ENCODE results near the gene PCNX3. TPM values are rescaled to one million over a fixed set of nuclear protein-coding genes. Genes with fewer than 3 reads are reported as not detected.

PCNX3 gene
- total and polyA plus RNA-seq, 2 of the 13 experiments (the other 11 are each of a cell fraction or from before 2014, with no cell fraction given) = 16.2 to 23.0 TPM

DNA sequence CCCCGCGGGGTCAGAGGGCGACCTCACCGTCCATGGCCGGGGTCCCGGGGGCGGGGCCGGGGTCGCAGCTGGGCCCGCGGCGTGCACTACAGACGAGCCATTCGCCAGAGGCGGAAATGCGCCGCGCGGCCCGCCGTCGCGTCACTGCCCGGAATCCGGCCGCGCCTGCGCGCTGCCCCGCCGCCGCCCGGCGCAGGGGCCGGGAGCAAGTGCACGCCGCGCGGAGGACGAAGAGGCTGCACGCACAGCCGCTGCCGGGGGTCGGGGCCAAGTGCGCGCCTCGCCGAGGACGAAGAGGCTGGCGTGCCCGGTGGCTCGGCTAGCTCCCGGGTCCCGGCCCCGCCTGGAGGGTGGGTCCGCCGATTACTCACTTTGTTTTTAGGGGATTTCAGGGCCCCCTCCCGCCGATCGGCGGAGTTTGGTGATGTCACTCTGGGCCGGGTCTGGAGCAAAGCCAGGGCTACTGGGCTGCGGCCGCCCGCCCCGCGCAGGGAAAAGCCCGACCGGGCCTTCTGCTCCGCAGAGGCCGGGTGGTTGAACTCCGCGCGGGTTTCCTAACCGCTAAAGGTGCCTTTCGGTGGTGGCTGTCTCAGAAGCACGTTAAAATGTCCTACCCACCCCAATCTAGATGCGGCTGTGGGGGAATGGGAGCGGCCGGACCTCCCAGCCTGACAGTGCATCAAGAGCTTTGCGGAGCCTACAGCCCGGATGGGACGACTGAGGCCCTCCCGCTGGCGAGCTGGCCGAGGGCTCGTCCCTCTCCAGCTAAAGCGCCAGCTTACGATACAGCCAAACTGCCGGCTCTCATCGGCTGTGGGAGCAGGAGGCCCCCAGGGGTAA is 47.4 kb downstream of the PCNX3 start, which contains the start of gene RELA (continued):
- TF ChIP-seq, protein P1, sequence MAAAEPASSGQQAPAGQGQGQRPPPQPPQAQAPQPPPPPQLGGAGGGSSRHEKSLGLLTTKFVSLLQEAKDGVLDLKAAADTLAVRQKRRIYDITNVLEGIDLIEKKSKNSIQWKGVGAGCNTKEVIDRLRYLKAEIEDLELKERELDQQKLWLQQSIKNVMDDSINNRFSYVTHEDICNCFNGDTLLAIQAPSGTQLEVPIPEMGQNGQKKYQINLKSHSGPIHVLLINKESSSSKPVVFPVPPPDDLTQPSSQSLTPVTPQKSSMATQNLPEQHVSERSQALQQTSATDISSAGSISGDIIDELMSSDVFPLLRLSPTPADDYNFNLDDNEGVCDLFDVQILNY (CRISPR knock-in tag; conservative IDR thresholded peaks at IDR 0.05) = 0 out of 2 replicates have a peak, but pooled peaks have one; percentile 45
- TF ChIP-seq MAFF (IDR thresholded peaks at IDR 0.05; ENCODE audit: low read depth, low read length) (no peak), HOXA9 (CRISPR knock-in tag; IDR thresholded peaks at IDR 0.05; ENCODE audit: borderline replicate concordance) (no peak), MXI1 (IDR thresholded peaks at IDR 0.05; ENCODE audit: borderline replicate concordance, low read depth, low read length) (peak; percentile 82; the same call in 1 of the 3 replicates), ZNF180 (CRISPR knock-in tag; IDR thresholded peaks at IDR 0.05; ENCODE audit: borderline replicate concordance, low read depth) (no peak), POGZ (CRISPR knock-in tag; IDR thresholded peaks at IDR 0.05) (peak; percentile 18; the same call in 1 of the 2 replicates), SMYD3 (CRISPR knock-in tag; IDR thresholded peaks at IDR 0.05) (no peak), ZNF468 (CRISPR knock-in tag; IDR thresholded peaks at IDR 0.05) (0 out of 2 replicates have a peak, but pooled peaks have one; percentile 59), SUZ12 (IDR thresholded peaks at IDR 0.05; ENCODE audit: low read depth, low read length) (no peak), GPN1 (CRISPR knock-in tag; IDR thresholded peaks at IDR 0.05; ENCODE audit: borderline replicate concordance) (no peak), JUN (CRISPR knock-in tag; IDR thresholded peaks at IDR 0.05) (0 out of 2 replicates have a peak, but pooled peaks have one; percentile 22), ZBTB7B (CRISPR knock-in tag; IDR thresholded peaks at IDR 0.05) (peak; percentile 38; the same call in 1 of the 2 replicates), ZNF839 (CRISPR knock-in tag; IDR thresholded peaks at IDR 0.05; ENCODE audit: borderline replicate concordance) (0 out of 2 replicates have a peak, but pooled peaks have one; percentile 51), RBM39 (IDR thresholded peaks at IDR 0.05; ENCODE audit: low read depth, low read length, poor library complexity, severe bottlenecking) (peak; percentile 70), MEIS1 (CRISPR knock-in tag; IDR thresholded peaks at IDR 0.05; ENCODE audit: borderline replicate concordance) (0 out of 2 replicates have a peak, but pooled peaks have one; percentile 5)
- TF ChIP-seq, protein P2, sequence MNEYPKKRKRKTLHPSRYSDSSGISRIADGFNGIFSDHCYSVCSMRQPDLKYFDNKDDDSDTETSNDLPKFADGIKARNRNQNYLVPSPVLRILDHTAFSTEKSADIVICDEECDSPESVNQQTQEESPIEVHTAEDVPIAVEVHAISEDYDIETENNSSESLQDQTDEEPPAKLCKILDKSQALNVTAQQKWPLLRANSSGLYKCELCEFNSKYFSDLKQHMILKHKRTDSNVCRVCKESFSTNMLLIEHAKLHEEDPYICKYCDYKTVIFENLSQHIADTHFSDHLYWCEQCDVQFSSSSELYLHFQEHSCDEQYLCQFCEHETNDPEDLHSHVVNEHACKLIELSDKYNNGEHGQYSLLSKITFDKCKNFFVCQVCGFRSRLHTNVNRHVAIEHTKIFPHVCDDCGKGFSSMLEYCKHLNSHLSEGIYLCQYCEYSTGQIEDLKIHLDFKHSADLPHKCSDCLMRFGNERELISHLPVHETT (CRISPR knock-in tag; conservative IDR thresholded peaks at IDR 0.05) = peak; percentile 92
- TF ChIP-seq, protein P3, sequence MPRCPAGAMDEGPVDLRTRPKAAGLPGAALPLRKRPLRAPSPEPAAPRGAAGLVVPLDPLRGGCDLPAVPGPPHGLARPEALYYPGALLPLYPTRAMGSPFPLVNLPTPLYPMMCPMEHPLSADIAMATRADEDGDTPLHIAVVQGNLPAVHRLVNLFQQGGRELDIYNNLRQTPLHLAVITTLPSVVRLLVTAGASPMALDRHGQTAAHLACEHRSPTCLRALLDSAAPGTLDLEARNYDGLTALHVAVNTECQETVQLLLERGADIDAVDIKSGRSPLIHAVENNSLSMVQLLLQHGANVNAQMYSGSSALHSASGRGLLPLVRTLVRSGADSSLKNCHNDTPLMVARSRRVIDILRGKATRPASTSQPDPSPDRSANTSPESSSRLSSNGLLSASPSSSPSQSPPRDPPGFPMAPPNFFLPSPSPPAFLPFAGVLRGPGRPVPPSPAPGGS (CRISPR knock-in tag; IDR thresholded peaks at IDR 0.05) = peak; percentile 8; the same call in 1 of the 2 replicates
- TF ChIP-seq, protein P4, sequence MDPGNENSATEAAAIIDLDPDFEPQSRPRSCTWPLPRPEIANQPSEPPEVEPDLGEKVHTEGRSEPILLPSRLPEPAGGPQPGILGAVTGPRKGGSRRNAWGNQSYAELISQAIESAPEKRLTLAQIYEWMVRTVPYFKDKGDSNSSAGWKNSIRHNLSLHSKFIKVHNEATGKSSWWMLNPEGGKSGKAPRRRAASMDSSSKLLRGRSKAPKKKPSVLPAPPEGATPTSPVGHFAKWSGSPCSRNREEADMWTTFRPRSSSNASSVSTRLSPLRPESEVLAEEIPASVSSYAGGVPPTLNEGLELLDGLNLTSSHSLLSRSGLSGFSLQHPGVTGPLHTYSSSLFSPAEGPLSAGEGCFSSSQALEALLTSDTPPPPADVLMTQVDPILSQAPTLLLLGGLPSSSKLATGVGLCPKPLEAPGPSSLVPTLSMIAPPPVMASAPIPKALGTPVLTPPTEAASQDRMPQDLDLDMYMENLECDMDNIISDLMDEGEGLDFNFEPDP (CRISPR knock-in tag; conservative IDR thresholded peaks at IDR 0.05) = no peak
- TF ChIP-seq, protein P5, sequence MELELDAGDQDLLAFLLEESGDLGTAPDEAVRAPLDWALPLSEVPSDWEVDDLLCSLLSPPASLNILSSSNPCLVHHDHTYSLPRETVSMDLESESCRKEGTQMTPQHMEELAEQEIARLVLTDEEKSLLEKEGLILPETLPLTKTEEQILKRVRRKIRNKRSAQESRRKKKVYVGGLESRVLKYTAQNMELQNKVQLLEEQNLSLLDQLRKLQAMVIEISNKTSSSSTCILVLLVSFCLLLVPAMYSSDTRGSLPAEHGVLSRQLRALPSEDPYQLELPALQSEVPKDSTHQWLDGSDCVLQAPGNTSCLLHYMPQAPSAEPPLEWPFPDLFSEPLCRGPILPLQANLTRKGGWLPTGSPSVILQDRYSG (CRISPR knock-in tag; IDR thresholded peaks at IDR 0.05) = no peak
- TF ChIP-seq, protein P6, sequence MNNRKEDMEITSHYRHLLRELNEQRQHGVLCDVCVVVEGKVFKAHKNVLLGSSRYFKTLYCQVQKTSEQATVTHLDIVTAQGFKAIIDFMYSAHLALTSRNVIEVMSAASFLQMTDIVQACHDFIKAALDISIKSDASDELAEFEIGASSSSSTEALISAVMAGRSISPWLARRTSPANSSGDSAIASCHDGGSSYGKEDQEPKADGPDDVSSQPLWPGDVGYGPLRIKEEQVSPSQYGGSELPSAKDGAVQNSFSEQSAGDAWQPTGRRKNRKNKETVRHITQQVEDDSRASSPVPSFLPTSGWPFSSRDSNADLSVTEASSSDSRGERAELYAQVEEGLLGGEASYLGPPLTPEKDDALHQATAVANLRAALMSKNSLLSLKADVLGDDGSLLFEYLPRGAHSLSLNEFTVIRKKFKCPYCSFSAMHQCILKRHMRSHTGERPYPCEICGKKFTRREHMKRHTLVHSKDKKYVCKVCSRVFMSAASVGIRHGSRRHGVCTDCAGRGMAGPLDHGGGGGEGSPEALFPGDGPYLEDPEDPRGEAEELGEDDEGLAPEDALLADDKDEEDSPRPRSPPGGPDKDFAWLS (CRISPR knock-in tag; IDR thresholded peaks at IDR 0.05; ENCODE audit: borderline replicate concordance) = 0 out of 2 replicates have a peak, but pooled peaks have one; percentile 16
